Esophagus muscularis mucosa (tissue), 4 donors: Measurements from ENCODE around the gene CNNM1. TPM values are rescaled to one million over a fixed set of nuclear protein-coding genes. Genes with fewer than 3 reads are reported as not detected.

Experiments
- DNase-seq: peaks from one replicate; pipeline ENCODE4 v3.0.0-alpha.2; 2017; ENCODE audit errors: extremely low spot score
- H3K27ac ChIP-seq, 4 donors: fragments of 200-600 bp; sonication (generic); replicated peaks in 1 of 4; 1 replicate in 3 of 4; 2 replicates in 1 of 4; pipeline ENCODE4 v1.5.1; 2016 to 2019; ENCODE audit warnings: mild to moderate bottlenecking in 1 of 4
- H3K27me3 ChIP-seq, 4 donors: fragments of 200-600 bp; sonication (generic); one replicate each; pipeline versions ENCODE4 v1.5.1 to v1.6.0; 2016 to 2019
- H3K36me3 ChIP-seq, 4 donors: fragments of 200-600 bp; sonication (generic); one replicate each; pipeline ENCODE4 v1.5.1; 2016 to 2019
- H3K4me1 ChIP-seq, 4 donors: fragments of 200-600 bp; sonication (generic); one replicate each; pipeline ENCODE4 v1.5.1; 2016 to 2019
- H3K4me3 ChIP-seq, 4 donors: fragments of 200-600 bp; sonication (generic); 1 replicate in 2 of 4; 2 replicates in 2 of 4; pipeline ENCODE4 v1.5.1; 2016 to 2019; ENCODE audit warnings: mild to moderate bottlenecking in 4 of 4, moderate library complexity in 1 of 4
- H3K9me3 ChIP-seq, 4 donors: fragments of 200-600 bp; sonication (generic); 1 replicate in 3 of 4; 2 replicates in 1 of 4; pipeline ENCODE4 v1.5.1; 2016 to 2019
- EP300 ChIP-seq: sonication (generic); formaldehyde crosslinking; IDR thresholded peaks from one replicate; pipeline ENCODE4 v1.6.1; 2017; ENCODE audit warnings: antibody characterized with exemption
- POLR2A ChIP-seq: fragments of 450-650 bp; IDR thresholded peaks from one replicate; pipeline ENCODE4 v1.6.1; 2017; ENCODE audit warnings: antibody characterized with exemption, moderate library complexity, mild to moderate bottlenecking, low read depth
- POLR2AphosphoS5 ChIP-seq, 2 donors: sonication (generic); formaldehyde crosslinking; IDR thresholded peaks; one replicate each; pipeline ENCODE4 v1.6.1; 2017; ENCODE audit warnings: antibody characterized with exemption in 2 of 2
- WGBS: methylation state at CpG from one replicate; pipeline ENCODE4 v1.1.5; 2018; 5-methylcytosine and 5-hydroxymethylcytosine counted together
- intact Hi-C: fragments of 100-400 bp; cut with DNase I; formaldehyde crosslinking; loops from one replicate; pipeline ENCODE4 v1.15.1; 2023
- total RNA-seq, 4 donors: library from RNA; depleted of rRNA; stranded (reverse); fragments of >200 nt; gene quantifications; one replicate each; pipeline versions ENCODE4 v1.1.0 to v1.2.1, GENCODE V29; 2016
- TF ChIP-seq, protein P1 (sequence below), 3 experiments: fragments of 200-600 bp in 2 of 3; fragments of 450-650 bp in 1 of 3; sonication (generic) in 2 of 3; IDR thresholded peaks; one replicate each; pipeline ENCODE4 v1.5.1; 2017 to 2019; ENCODE audit warnings: antibody characterized with exemption in 3 of 3, mild to moderate bottlenecking in 2 of 3, moderate library complexity in 1 of 3

Gene CNNM1
- total RNA-seq, 4 donors from 2014 or later = 1.7 to 3.4 (median 2.7) TPM

GRCh38 chr10:99330347-99330924 is 1.3 kb downstream of the CNNM1 start:
- Histone ChIP-seq H3K4me3 (peak overlapping the region; percentile 63 to 77 (median 72)), H3K36me3 (no peaks in the 10 kb centered on the region), H3K27me3 (peaks cover 0 to 24% (median 3%) of the 10 kb centered on the region in 4 donors), H3K27ac (peak overlapping the region in 3 of 4 donors; percentile 53 to 69 (median 55)), H3K9me3 (peaks cover 0 to 5% (median 0%) of the 10 kb centered on the region in 4 donors), H3K4me1 (peaks cover 17 to 25% (median 20%) of the 10 kb centered on the region in 4 donors)
- WGBS = 67% methylated on average over 17 of the region's 45 CpGs
- TF ChIP-seq EP300 (no peak), POLR2AphosphoS5 (IDR thresholded peaks at IDR 0.05) (no peak), POLR2A (no peak)
- TF ChIP-seq, protein P1, sequence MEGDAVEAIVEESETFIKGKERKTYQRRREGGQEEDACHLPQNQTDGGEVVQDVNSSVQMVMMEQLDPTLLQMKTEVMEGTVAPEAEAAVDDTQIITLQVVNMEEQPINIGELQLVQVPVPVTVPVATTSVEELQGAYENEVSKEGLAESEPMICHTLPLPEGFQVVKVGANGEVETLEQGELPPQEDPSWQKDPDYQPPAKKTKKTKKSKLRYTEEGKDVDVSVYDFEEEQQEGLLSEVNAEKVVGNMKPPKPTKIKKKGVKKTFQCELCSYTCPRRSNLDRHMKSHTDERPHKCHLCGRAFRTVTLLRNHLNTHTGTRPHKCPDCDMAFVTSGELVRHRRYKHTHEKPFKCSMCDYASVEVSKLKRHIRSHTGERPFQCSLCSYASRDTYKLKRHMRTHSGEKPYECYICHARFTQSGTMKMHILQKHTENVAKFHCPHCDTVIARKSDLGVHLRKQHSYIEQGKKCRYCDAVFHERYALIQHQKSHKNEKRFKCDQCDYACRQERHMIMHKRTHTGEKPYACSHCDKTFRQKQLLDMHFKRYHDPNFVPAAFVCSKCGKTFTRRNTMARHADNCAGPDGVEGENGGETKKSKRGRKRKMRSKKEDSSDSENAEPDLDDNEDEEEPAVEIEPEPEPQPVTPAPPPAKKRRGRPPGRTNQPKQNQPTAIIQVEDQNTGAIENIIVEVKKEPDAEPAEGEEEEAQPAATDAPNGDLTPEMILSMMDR (IDR thresholded peaks at IDR 0.05) = no peak
- DNase-seq = no peak
- intact Hi-C loops = no loop called here

GRCh38 chr10:99331207-99331803 is 2.1 kb downstream of the CNNM1 start:
- H3K4me3 ChIP-seq = no peak overlapping the region
- no peak overlapping the region for H3K27ac ChIP-seq
- TF ChIP-seq, protein P1 (IDR thresholded peaks at IDR 0.05) = no peak
- TF ChIP-seq EP300 (no peak), POLR2A (no peak), POLR2AphosphoS5 (IDR thresholded peaks at IDR 0.05) (no peak)
- WGBS = 76% methylated on average over 9 of the region's 9 CpGs
- no peaks in the 10 kb centered on the region for H3K36me3 ChIP-seq
- H3K4me1 ChIP-seq = peaks cover 17 to 25% (median 20%) of the 10 kb centered on the region in 4 donors
- no peak for DNase-seq
- peaks cover 0 to 24% (median 3%) of the 10 kb centered on the region in 4 donors for H3K27me3 ChIP-seq
- intact Hi-C loops = no loop called here
- H3K9me3 ChIP-seq = peaks cover 0 to 5% (median 0%) of the 10 kb centered on the region in 4 donors

GRCh38 chr10:99337311-99337811 is 8.2 kb downstream of the CNNM1 start:
- TF ChIP-seq POLR2AphosphoS5 (IDR thresholded peaks at IDR 0.05) (no peak), EP300 (no peak), POLR2A (no peak)
- TF ChIP-seq, protein P1 (IDR thresholded peaks at IDR 0.05) = no peak
- WGBS = 63% methylated on average over 2 of the region's 2 CpGs
- Histone ChIP-seq H3K4me3 (no peak overlapping the region), H3K36me3 (no peaks in the 10 kb centered on the region), H3K4me1 (peaks cover 0 to 13% (median 8%) of the 10 kb centered on the region in 4 donors), H3K9me3 (no peaks in the 10 kb centered on the region), H3K27ac (no peak overlapping the region), H3K27me3 (no peaks in the 10 kb centered on the region)
- DNase-seq = no peak
- intact Hi-C loops = no loop called here

- Histone ChIP-seq H3K27ac (no peak overlapping the region), H3K4me1 (peaks cover 0 to 14% (median 10%) of the 10 kb centered on the region in 4 donors), H3K36me3 (no peaks in the 10 kb centered on the region), H3K9me3 (no peaks in the 10 kb centered on the region), H3K4me3 (no peak overlapping the region), H3K27me3 (no peaks in the 10 kb centered on the region)
- no peak for DNase-seq
- intact Hi-C loops = no loop called here
- TF ChIP-seq, protein P1 (IDR thresholded peaks at IDR 0.05) = no peak
- TF ChIP-seq POLR2A (no peak), EP300 (no peak), POLR2AphosphoS5 (IDR thresholded peaks at IDR 0.05) (no peak)
These were observed 8.7 kb downstream of the CNNM1 start for GRCh38 chr10:99337901-99338300.
